ENCODE results near the gene BCAS4.

BCAS4 gene, protein sequence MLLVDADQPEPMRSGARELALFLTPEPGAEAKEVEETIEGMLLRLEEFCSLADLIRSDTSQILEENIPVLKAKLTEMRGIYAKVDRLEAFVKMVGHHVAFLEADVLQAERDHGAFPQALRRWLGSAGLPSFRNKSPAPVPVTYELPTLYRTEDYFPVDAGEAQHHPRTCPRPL

DNA sequence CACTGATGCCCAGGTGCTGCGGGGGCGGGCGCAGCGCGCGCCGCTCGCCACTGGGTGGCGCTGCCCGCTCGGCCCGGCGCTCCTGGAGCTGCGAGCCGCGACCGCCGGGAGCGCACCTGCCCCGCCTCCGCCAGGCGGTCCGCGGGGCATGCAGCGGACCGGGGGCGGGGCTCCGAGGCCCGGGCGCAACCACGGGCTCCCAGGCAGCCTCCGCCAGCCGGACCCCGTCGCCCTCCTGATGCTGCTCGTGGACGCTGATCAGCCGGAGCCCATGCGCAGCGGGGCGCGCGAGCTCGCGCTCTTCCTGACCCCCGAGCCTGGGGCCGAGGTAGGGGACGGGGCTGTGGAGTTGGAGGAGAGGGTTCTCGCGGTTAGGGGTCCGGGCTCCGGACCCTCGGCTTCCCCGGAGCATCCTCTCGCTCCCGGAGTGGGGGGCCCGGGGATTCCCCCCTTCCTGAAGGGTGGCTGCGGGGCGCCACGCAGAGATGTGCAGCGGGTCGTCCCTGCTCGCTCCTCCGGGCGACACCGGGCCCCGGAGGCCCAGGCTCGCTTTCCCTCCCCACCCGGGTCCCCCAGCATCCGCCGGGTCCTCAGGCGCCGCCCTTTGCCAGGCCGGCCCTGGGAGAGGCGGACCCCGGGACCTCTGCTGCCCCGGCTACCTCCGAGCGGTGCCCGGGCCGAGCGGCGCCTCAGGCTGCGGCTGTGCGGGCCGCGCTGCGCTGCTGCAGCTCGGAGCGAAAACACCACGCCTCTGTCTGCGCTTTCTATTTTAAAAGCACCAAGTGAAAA, at the start of gene BCAS4:
Gene BCAS4, plus strand, starts transcription at position 216 of the 789 bp plus-strand sequence. Its CDS starts 23 bp downstream, at position 239.
- H3K4me3 ChIP-seq (replicated peaks in 1 of 2; ENCODE audit: low read depth in 2 of 2, low read length in 2 of 2): peak within 1 kb of the TSS; percentile 79 to 82
- peak; percentile 70 to 83 for DNase-seq (ENCODE audit: low read depth in 2 of 2)
- TF ChIP-seq, protein P1, sequence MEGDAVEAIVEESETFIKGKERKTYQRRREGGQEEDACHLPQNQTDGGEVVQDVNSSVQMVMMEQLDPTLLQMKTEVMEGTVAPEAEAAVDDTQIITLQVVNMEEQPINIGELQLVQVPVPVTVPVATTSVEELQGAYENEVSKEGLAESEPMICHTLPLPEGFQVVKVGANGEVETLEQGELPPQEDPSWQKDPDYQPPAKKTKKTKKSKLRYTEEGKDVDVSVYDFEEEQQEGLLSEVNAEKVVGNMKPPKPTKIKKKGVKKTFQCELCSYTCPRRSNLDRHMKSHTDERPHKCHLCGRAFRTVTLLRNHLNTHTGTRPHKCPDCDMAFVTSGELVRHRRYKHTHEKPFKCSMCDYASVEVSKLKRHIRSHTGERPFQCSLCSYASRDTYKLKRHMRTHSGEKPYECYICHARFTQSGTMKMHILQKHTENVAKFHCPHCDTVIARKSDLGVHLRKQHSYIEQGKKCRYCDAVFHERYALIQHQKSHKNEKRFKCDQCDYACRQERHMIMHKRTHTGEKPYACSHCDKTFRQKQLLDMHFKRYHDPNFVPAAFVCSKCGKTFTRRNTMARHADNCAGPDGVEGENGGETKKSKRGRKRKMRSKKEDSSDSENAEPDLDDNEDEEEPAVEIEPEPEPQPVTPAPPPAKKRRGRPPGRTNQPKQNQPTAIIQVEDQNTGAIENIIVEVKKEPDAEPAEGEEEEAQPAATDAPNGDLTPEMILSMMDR (IDR thresholded peaks at IDR 0.05; ENCODE audit: low read depth, low read length): peak; percentile 50

DNA sequence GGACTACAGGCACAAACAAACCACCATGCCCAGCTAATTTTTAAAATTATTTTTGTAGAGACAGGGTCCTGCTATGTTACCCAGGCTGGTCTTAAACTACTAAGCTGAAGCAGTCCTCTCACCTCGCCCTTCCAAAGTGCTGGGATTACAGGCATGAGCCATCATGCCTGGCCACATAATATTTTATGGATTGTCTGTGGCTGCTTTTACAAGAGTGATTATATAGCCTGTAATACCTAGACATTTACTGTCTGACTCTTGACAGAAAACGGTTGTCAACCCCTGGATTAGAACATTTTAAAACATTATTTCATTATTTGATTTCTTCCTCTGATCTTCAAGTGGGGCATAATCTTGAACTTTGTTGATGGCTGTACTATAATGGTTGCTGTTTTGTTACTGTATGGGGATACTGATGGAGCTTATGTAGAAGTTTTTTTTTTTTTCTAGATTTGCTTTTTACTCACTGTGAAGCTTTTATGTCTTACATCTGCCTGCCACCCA, 49.2 kb upstream of the BCAS4 start:
- TF ChIP-seq, protein P1 (IDR thresholded peaks at IDR 0.05; ENCODE audit: low read depth, low read length): no peak
- DNase-seq (ENCODE audit: low read depth in 2 of 2): no peak

DNA sequence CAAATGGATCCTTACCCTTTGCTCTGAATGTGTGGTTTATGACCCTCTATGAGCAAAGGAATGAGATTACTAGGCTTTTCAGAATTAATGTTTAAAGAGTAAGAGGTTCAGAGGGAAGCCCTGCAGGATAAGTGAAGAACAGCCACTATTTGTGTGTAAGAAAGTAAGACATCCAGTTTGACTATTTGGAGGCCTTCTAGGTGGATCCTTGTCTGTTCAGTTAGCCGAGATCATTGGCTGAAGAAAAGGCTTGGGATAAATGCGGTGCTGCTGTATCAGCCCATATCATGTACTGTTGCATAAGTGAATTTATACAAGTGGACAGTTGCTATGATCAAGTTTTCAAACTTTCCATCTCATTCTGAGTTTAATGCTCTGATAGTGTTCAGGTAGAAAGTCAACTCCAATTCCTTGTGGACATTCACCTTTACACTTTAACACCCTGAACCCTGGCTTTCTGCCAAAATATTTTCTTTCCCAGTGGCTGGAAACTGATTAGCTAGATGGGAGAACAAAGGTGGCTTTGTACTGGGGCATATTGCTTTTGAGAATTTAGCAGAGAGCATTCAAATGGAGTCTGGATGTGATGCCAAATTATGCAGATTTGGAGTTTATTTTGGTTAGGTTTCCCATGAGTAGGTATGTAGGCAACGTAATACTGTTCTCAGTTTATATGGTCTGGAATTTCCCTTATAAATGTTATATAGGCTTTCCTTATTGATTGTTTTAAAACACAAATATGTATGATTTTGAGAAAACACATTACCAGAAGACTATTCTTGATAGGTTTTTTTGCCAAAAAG, 48.5 kb upstream of the BCAS4 start:
- peak in 1 of 2 donors; percentile 43 for DNase-seq (ENCODE audit: low read depth in 2 of 2)
- TF ChIP-seq, protein P1 (IDR thresholded peaks at IDR 0.05; ENCODE audit: low read depth, low read length): no peak
- no peak overlapping the region for H3K4me3 ChIP-seq (replicated peaks in 1 of 2; ENCODE audit: low read depth in 2 of 2, low read length in 2 of 2)

More for the DNA sequence above, 49.2 kb upstream of the BCAS4 start:
- H3K4me3 ChIP-seq (replicated peaks in 1 of 2; ENCODE audit: low read depth in 2 of 2, low read length in 2 of 2): no peak overlapping the region

DNA sequence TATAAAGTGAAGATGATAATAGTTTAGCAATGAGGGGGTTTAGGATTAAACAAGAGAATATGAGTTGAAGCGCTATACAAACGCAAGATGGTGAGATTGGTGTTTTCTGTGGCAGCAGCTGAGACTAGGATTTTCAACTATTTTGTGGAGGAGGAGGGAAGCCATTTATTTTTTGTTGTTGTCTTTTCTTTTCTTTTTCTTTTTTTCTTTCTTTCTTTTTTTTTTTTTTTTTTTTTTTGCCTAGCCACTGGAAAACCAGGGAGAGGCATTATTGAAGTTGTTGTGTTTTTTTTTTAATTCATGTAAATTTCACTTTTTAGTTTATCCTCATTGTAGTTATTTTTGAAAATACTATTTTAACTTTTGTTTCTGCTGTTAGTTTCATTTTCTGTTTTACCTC, 47.6 kb upstream of the BCAS4 start:
- TF ChIP-seq, protein P1 (IDR thresholded peaks at IDR 0.05; ENCODE audit: low read depth, low read length): no peak
- DNase-seq (ENCODE audit: low read depth in 2 of 2): no peak
- H3K4me3 ChIP-seq (replicated peaks in 1 of 2; ENCODE audit: low read depth in 2 of 2, low read length in 2 of 2): no peak overlapping the region

DNA sequence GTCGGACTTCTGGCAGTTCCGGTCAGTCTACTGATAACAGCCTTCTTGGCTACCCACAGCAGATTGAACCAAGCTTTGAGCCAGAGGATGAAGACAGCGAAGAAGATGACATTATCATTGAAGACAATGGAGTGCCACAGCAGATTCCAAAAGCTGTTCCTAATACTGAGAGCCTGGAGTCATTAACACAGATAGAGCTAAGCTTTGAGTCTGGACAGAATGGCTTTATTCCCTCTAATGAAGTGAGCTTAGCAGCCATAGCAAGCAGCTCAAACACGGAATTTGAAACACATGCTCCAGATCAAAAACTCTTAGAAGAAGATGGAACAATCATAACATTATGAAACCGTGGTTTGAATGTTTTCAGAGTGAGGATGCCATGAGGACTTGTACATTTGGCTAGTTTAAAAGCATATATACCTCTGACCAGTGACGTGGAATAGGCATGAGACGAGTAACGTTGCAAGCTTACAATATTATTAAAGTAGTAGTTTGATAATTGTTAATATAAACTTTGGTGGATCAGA, 44.7 kb upstream of the BCAS4 start:
- TF ChIP-seq, protein P1 (IDR thresholded peaks at IDR 0.05; ENCODE audit: low read depth, low read length): no peak
- H3K4me3 ChIP-seq (replicated peaks in 1 of 2; ENCODE audit: low read depth in 2 of 2, low read length in 2 of 2): no peak overlapping the region

DNA sequence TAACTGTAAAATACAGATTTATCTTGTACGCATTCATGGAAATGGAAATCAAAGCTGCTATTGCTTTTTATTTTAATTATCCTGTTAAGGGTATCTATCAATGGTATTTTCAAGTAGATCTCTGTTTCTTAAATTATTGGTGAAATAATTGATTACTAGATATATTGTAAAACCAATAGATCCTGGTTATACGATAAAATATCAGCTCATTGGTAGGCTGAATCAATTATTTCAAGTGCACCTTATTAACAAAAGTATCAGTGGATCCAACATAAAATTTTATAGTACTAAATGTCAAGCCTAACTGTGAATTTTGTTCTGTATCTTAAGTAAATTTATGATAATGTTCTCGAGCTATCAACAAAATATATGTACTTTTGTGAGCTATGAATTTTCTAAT, 41.7 kb upstream of the BCAS4 start:
- TF ChIP-seq, protein P1 (IDR thresholded peaks at IDR 0.05; ENCODE audit: low read depth, low read length): no peak

More for the DNA sequence above, 44.7 kb upstream of the BCAS4 start:
- DNase-seq (ENCODE audit: low read depth in 2 of 2): peak in 1 of 2 donors; percentile 18

More for the DNA sequence above, 41.7 kb upstream of the BCAS4 start:
- no peak overlapping the region for H3K4me3 ChIP-seq (replicated peaks in 1 of 2; ENCODE audit: low read depth in 2 of 2, low read length in 2 of 2)
- no peak for DNase-seq (ENCODE audit: low read depth in 2 of 2)
